A549 (cell line): ENCODE measurements around the gene TRIP13. TPM values are rescaled to one million over a fixed set of nuclear protein-coding genes. Genes with fewer than 3 reads are reported as not detected.
A peak's percentile ranks its signal among the peaks of the same experiment; 100 is the strongest.
"Not testable (repeated sequence)": the region's sequence is repeated elsewhere in the genome, so short reads cannot be mapped to it uniquely, and the experiment has no call there.

ENCODE experiments used
- ATAC-seq, 2 experiments: fragments of 200-7000 bp in 1 of 2; fragments of >200 bp in 1 of 2; cut with Nextera tagmentation in 1 of 2; cut with Tn5 transposase in 1 of 2; 3 replicates each; pipeline versions ENCODE4 v1.8.0 to v1.9.1; 2018 to 2020; ENCODE audit warnings: mild to moderate bottlenecking in 1 of 2, moderate library complexity in 1 of 2
- CTCF ChIA-PET: fragments of 300-600 bp; sonication (Branson Sonifier 250); formaldehyde crosslinking; extraction: SDS; loops from one replicate; lab custom pipeline; 2021; ENCODE audit warnings: antibody characterized with exemption, inconsistent platforms; lab: Yijun Ruan, JAX
- POLR2A ChIA-PET: fragments of 350-600 bp; formaldehyde crosslinking; extraction: SDS; loops from one replicate; lab custom pipeline; 2021; ENCODE audit warnings: antibody characterized with exemption, inconsistent platforms; lab: Yijun Ruan, JAX
- DNase-seq, 2 experiments: peaks; one replicate each; pipeline versions ENCODE4 v3.0.0 to v3.0.0-alpha.2; 2011 to 2016; ENCODE audit warnings: low read depth in 1 of 2, low spot score in 1 of 2
- FAIRE-seq: peaks from 2 replicates; lab custom pipeline; 2011; peaks lifted over from hg19 to GRCh38; lab: Jason Lieb, UNC
- H3K27ac ChIP-seq, 2 experiments: fragments of >200 bp; sonication (Bioruptor Twin); formaldehyde crosslinking; 3 replicates each; pipeline ENCODE4 v1.5.1; 2016 to 2017
- H3K4me1 ChIP-seq: fragments of >200 bp; sonication (Bioruptor Twin); formaldehyde crosslinking; 3 replicates; pipeline ENCODE4 v1.6.1; 2016
- H3K4me2 ChIP-seq: fragments of >200 bp; sonication (Bioruptor Twin); formaldehyde crosslinking; 3 replicates; pipeline ENCODE4 v1.6.1; 2016
- H3K4me3 ChIP-seq: fragments of >200 bp; sonication (Bioruptor Twin); formaldehyde crosslinking; 3 replicates; pipeline ENCODE4 v1.5.1; 2016
- H3K9me3 ChIP-seq: fragments of >200 bp; sonication (Bioruptor Twin); formaldehyde crosslinking; 3 replicates; pipeline ENCODE4 v1.6.1; 2016
- BCL3 ChIP-seq: fragments of >200 bp; sonication (Bioruptor Twin); formaldehyde crosslinking; IDR thresholded peaks from 3 replicates; pipeline ENCODE4 v1.6.1; 2016
- CHD2 ChIP-seq: fragments of 150-350 bp; IDR thresholded peaks from 2 replicates; pipeline ENCODE4 v1.6.1; 2014; ENCODE audit warnings: low read length; ENCODE audit not compliant: partially characterized antibody
- CHD4 ChIP-seq: fragments of 200-600 bp; sonication (generic); IDR thresholded peaks from 2 replicates; pipeline ENCODE4 v1.6.1; 2016; ENCODE audit warnings: antibody characterized with exemption, mild to moderate bottlenecking, borderline replicate concordance
- CTCF ChIP-seq: fragments of >200 bp; sonication (Bioruptor Twin); formaldehyde crosslinking; IDR thresholded peaks from 3 replicates; pipeline ENCODE4 v1.5.1; 2016
- HOXB13 ChIP-seq: fragments of 250-450 bp; sonication (Bioruptor Pico); IDR thresholded peaks from 2 replicates; pipeline ENCODE4 v1.5.0; 2020; ENCODE audit warnings: low read depth, mild to moderate bottlenecking, moderate library complexity
- MAFK ChIP-seq: fragments of 450-650 bp; IDR thresholded peaks from 2 replicates; pipeline ENCODE4 v1.6.1; 2014; ENCODE audit not compliant: partially characterized antibody
- MAX ChIP-seq: IDR thresholded peaks from 2 replicates; pipeline ENCODE4 v1.6.1; 2012
- MYC ChIP-seq: IDR thresholded peaks from 2 replicates; pipeline ENCODE4 v1.6.1; 2012; ENCODE audit warnings: mild to moderate bottlenecking, inconsistent platforms, low read length, improper control_type of control experiment, borderline replicate concordance
- RARB ChIP-seq: fragments of 250-450 bp; sonication (Bioruptor Pico); IDR thresholded peaks from 2 replicates; pipeline ENCODE4 v1.8.0; 2021; ENCODE audit warnings: mild to moderate bottlenecking, moderate library complexity
- SMC3 ChIP-seq: fragments of >200 bp; sonication (Bioruptor Twin); formaldehyde crosslinking; IDR thresholded peaks from 3 replicates; pipeline ENCODE4 v1.6.1; 2018; ENCODE audit warnings: inconsistent platforms
- WGBS: methylation state at CpG from one replicate; pipeline ENCODE4 v1.1.6; 2017; ENCODE audit errors: missing lambda C conversion rate; 5-methylcytosine and 5-hydroxymethylcytosine counted together
- polyA plus RNA-seq, 4 experiments: library from polyadenylated mRNA; depleted of rRNA in 3 of 4; stranded (reverse); fragments of >200 nt; fragmentation: RNase III in 1 of 4; extraction: RNeasy Plus Mini Kit Qiagen cat#74134 plus additional on column Dnase treatment in 1 of 4; gene quantifications; 2 replicates in 3 of 4; 3 replicates in 1 of 4; pipeline ENCODE4 v1.2.3, GENCODE V29; 2011 to 2017

Gene TRIP13
- polyA plus RNA-seq, 2 of the 4 experiments (the other 2 are of a cell fraction): 54.0 to 62.4 TPM

DNA sequence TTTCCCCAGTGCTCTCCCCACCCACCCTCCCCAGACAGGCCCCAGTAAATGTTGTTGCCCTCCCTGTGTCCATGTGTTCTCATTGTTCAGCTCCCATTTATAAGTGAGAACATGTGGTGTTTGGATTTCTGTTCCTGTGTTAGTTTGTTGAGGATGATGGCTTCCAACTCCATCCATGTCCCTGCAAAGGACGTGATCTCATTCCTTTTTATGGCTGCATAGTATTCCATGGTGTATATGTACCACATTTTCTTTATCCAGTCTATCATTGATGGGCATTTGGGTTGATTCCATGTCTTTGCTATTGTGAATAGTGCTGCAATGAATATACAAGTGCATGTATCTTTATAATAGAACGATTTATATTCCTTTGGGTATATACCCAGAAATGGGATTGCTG lies 48.1 kb downstream of the TRIP13 start:
- POLR2A ChIA-PET, FAIRE-seq, DNase-seq, H3K4me1 ChIP-seq, H3K4me3 ChIP-seq, H3K4me2 ChIP-seq, ATAC-seq, H3K27ac ChIP-seq, H3K9me3 ChIP-seq: not testable (repeated sequence)
- CTCF ChIA-PET: interaction anchor here (1.5 to 2.4 kb wide), 2 partner anchors 9 to 17 kb away, joined by 4 to 12 read pairs; no protein-coding TSS in a partner anchor
- WGBS: 18% methylated on average over 2 of the region's 2 CpGs

- no peak overlapping the region for H3K4me3 ChIP-seq
- H3K4me2 ChIP-seq: no peak overlapping the region
- CTCF ChIA-PET: interaction anchor here (0.8 kb wide), 1 partner anchor 12 kb away, joined by 3 read pairs; no protein-coding TSS in a partner anchor
- TF ChIP-seq MAX (no peak), SMC3 (no peak)
- TF ChIP-seq, all 56 proteins: peak for 0
- FAIRE-seq (no peak), DNase-seq (no peak), ATAC-seq (no peak)
- no peaks in the 10 kb centered on the region for H3K9me3 ChIP-seq
- no peaks in the 10 kb centered on the region for H3K4me1 ChIP-seq
- 82% methylated on average over 11 of the region's 11 CpGs for WGBS
- POLR2A ChIA-PET: no interaction called here
- no peak overlapping the region for H3K27ac ChIP-seq
Observed at GRCh38 chr5:943201-943917, 50.7 kb downstream of the TRIP13 start.

DNA sequence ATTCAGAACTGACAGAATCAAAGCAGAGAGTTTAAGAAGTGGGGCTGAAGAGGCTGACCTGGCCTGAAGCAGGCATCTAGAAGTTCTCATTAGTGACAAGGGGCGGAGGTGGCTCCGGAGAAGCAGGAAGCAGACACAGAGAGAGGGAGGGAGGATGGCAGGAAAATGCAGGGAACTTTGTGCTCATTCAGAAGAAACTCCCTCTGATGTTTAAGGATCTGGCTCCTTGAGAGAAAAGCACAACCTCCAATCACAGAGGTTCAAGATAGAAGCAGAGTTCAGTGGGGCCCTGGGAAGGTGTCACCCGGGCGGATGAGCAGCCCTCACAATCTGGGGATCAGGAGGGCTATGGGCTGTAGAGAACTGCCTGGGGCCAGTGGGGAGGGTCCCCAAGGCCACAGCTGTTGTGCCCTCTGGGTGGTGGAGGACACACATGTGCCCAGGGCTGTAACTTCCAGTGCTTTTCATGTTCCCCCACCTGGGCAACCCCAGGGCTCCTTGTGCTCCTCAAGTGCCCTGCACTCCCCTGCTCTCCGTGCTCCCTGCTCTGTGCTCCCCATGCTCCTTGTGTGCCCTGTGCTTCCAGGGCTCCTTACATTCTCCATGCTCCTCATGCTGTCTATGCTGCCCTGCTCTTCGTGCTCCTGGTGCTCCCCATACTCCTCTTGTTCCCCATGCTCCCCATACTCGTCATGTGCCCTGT lies 51.4 kb downstream of the TRIP13 start:
- Histone ChIP-seq H3K27ac (no peak overlapping the region), H3K4me3 (no peak overlapping the region), H3K9me3 (no peaks in the 10 kb centered on the region), H3K4me2 (no peak overlapping the region), H3K4me1 (no peaks in the 10 kb centered on the region)
- WGBS: 46% methylated on average over 7 of the region's 7 CpGs
- ChIA-PET POLR2A (no interaction called here), CTCF (no interaction called here)
- FAIRE-seq (no peak), DNase-seq (no peak), ATAC-seq (peak in 1 of 2 experiments; percentile 49; a peak in 4 of 6 replicates)
- TF ChIP-seq CTCF (no peak), RARB (CRISPR knock-in tag) (no peak), HOXB13 (no peak), MAX (no peak), BCL3 (no peak)

DNA sequence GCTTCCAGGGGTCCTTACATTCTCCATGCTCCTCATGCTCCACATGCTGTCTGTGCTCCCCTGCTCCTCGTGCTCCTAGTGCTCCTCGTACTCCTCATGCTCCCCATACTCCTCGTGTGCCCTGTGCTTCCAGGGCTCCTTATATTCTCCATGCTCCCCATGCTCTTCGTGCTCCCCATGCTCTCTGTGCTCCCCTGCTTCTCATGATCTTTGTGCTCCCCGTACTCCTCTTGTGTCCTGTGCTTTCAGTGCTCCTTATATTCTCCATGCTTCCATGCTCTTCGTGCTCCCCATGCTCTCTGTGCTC lies 51.9 kb downstream of the TRIP13 start:
- H3K9me3 ChIP-seq: no peaks in the 10 kb centered on the region
- ATAC-seq (no peak), FAIRE-seq (no peak), DNase-seq (no peak)
- no peaks in the 10 kb centered on the region for H3K4me1 ChIP-seq
- ChIA-PET CTCF (no interaction called here), POLR2A (no interaction called here)
- TF ChIP-seq MAFK (no peak), CHD4 (no peak), MYC (no peak), CHD2 (no peak)
- H3K27ac ChIP-seq: no peak overlapping the region
- H3K4me2 ChIP-seq: no peak overlapping the region
- WGBS: 24% methylated on average over 6 of the region's 6 CpGs
- no peak overlapping the region for H3K4me3 ChIP-seq
